ENCODE data around the gene SPEF2. TPM values are rescaled to one million over a fixed set of nuclear protein-coding genes. Genes with fewer than 3 reads are reported as not detected.

SPEF2 gene
- total RNA-seq, 1 experiment from 2014 or later: 0.15 TPM

DNA sequence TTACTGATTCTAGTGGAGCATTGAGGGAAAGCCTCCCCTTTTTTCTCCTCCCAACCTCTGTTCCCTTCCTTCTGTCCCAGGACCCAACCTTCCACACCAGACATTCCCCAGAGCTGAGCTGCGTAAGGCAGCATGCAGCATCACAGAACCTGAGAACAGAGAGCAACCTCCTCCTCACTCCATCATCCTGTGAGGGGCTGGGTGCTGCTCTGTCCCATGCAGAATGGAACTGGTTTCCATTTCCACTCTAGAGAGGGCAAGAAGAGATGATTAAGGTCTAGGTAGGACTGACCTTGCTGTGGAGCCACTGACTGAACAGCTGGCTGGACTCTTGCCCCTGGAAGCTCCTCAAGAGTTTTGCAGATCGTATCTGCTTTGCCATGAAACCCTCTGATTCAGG, 208.9 kb downstream of the SPEF2 start:
- no peak for ATAC-seq
- peaks cover 6% of the 10 kb centered on the region for H3K27me3 Mint-ChIP-seq (ENCODE audit: low read depth)
- no peaks in the 10 kb centered on the region for H3K4me1 Mint-ChIP-seq
- TF ChIP-seq, protein P1, sequence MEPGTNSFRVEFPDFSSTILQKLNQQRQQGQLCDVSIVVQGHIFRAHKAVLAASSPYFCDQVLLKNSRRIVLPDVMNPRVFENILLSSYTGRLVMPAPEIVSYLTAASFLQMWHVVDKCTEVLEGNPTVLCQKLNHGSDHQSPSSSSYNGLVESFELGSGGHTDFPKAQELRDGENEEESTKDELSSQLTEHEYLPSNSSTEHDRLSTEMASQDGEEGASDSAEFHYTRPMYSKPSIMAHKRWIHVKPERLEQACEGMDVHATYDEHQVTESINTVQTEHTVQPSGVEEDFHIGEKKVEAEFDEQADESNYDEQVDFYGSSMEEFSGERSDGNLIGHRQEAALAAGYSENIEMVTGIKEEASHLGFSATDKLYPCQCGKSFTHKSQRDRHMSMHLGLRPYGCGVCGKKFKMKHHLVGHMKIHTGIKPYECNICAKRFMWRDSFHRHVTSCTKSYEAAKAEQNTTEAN (CRISPR knock-in tag; IDR thresholded peaks at IDR 0.05): no peak
- TF ChIP-seq IRF2 (CRISPR knock-in tag; IDR thresholded peaks at IDR 0.05; ENCODE audit: borderline replicate concordance, low read depth) (no peak), ELF4 (CRISPR knock-in tag; IDR thresholded peaks at IDR 0.05; ENCODE audit: low read depth) (no peak), AR (CRISPR knock-in tag; IDR thresholded peaks at IDR 0.05) (no peak), ZNF396 (CRISPR knock-in tag; IDR thresholded peaks at IDR 0.05; ENCODE audit: borderline replicate concordance) (no peak), SMAD3 (CRISPR knock-in tag; IDR thresholded peaks at IDR 0.05; ENCODE audit: borderline replicate concordance) (no peak), PREB (CRISPR knock-in tag; IDR thresholded peaks at IDR 0.05; ENCODE audit: borderline replicate concordance) (no peak), ZNF263 (CRISPR knock-in tag; IDR thresholded peaks at IDR 0.05; ENCODE audit: low read depth) (no peak), JUN (CRISPR knock-in tag; IDR thresholded peaks at IDR 0.05) (no peak), RORB (CRISPR knock-in tag; IDR thresholded peaks at IDR 0.05) (no peak), ZNF219 (CRISPR knock-in tag; IDR thresholded peaks at IDR 0.05; ENCODE audit: borderline replicate concordance) (no peak), TP53 (CRISPR knock-in tag; IDR thresholded peaks at IDR 0.05) (no peak), EMX1 (CRISPR knock-in tag; IDR thresholded peaks at IDR 0.05) (no peak), RELA (CRISPR knock-in tag; IDR thresholded peaks at IDR 0.05; ENCODE audit: borderline replicate concordance) (no peak)
- TF ChIP-seq, protein P2, sequence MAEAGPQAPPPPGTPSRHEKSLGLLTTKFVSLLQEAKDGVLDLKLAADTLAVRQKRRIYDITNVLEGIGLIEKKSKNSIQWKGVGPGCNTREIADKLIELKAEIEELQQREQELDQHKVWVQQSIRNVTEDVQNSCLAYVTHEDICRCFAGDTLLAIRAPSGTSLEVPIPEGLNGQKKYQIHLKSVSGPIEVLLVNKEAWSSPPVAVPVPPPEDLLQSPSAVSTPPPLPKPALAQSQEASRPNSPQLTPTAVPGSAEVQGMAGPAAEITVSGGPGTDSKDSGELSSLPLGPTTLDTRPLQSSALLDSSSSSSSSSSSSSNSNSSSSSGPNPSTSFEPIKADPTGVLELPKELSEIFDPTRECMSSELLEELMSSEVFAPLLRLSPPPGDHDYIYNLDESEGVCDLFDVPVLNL (CRISPR knock-in tag; IDR thresholded peaks at IDR 0.05; ENCODE audit: borderline replicate concordance, low read depth): no peak
- TF ChIP-seq, protein P3, sequence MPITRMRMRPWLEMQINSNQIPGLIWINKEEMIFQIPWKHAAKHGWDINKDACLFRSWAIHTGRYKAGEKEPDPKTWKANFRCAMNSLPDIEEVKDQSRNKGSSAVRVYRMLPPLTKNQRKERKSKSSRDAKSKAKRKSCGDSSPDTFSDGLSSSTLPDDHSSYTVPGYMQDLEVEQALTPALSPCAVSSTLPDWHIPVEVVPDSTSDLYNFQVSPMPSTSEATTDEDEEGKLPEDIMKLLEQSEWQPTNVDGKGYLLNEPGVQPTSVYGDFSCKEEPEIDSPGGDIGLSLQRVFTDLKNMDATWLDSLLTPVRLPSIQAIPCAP (CRISPR knock-in tag; IDR thresholded peaks at IDR 0.05): no peak
- TF ChIP-seq, protein P4, sequence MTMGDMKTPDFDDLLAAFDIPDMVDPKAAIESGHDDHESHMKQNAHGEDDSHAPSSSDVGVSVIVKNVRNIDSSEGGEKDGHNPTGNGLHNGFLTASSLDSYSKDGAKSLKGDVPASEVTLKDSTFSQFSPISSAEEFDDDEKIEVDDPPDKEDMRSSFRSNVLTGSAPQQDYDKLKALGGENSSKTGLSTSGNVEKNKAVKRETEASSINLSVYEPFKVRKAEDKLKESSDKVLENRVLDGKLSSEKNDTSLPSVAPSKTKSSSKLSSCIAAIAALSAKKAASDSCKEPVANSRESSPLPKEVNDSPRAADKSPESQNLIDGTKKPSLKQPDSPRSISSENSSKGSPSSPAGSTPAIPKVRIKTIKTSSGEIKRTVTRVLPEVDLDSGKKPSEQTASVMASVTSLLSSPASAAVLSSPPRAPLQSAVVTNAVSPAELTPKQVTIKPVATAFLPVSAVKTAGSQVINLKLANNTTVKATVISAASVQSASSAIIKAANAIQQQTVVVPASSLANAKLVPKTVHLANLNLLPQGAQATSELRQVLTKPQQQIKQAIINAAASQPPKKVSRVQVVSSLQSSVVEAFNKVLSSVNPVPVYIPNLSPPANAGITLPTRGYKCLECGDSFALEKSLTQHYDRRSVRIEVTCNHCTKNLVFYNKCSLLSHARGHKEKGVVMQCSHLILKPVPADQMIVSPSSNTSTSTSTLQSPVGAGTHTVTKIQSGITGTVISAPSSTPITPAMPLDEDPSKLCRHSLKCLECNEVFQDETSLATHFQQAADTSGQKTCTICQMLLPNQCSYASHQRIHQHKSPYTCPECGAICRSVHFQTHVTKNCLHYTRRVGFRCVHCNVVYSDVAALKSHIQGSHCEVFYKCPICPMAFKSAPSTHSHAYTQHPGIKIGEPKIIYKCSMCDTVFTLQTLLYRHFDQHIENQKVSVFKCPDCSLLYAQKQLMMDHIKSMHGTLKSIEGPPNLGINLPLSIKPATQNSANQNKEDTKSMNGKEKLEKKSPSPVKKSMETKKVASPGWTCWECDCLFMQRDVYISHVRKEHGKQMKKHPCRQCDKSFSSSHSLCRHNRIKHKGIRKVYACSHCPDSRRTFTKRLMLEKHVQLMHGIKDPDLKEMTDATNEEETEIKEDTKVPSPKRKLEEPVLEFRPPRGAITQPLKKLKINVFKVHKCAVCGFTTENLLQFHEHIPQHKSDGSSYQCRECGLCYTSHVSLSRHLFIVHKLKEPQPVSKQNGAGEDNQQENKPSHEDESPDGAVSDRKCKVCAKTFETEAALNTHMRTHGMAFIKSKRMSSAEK (CRISPR knock-in tag; IDR thresholded peaks at IDR 0.05; ENCODE audit: borderline replicate concordance): no peak
- H3K4me3 Mint-ChIP-seq: no peak overlapping the region
- ChIA-PET CTCF (no interaction called here), POLR2A (no interaction called here)
- no peak overlapping the region for H3K27ac Mint-ChIP-seq
- DNase-seq (ENCODE audit: low spot score): no peak
- H3K9me3 Mint-ChIP-seq: no peaks in the 10 kb centered on the region
- no peaks in the 10 kb centered on the region for H3K36me3 Mint-ChIP-seq
